HL-60 (cell line): ENCODE results near the gene CALM1.

ENCODE experiments used
- DNase-seq, 2 experiments: peaks; one replicate each; pipeline ENCODE4 v3.0.0-alpha.2; 2010 to 2020; ENCODE audit warnings: low read depth in 1 of 2, low spot score in 1 of 2
- H3K27ac ChIP-seq: fragments of 250-450 bp; sonication (Bioruptor Pico); replicated peaks from 2 replicates; pipeline ENCODE4 v1.5.1; 2020; ENCODE audit warnings: mild to moderate bottlenecking, moderate library complexity
- H3K27me3 ChIP-seq: fragments of 250-450 bp; sonication (Bioruptor Pico); 2 replicates; pipeline ENCODE4 v1.5.1; 2021; ENCODE audit warnings: mild to moderate bottlenecking, moderate library complexity; ENCODE audit not compliant: insufficient read depth, poor library complexity, severe bottlenecking
- H3K4me3 ChIP-seq: replicated peaks from 2 replicates; pipeline ENCODE4 v1.5.1; 2011; ENCODE audit warnings: mild to moderate bottlenecking, control low read depth, low read length; ENCODE audit not compliant: insufficient read depth
- CTCF ChIP-seq: IDR thresholded peaks from one replicate; pipeline ENCODE4 v1.5.1; 2011; ENCODE audit warnings: low read length, control low read depth, inconsistent platforms; ENCODE audit not compliant: insufficient read depth
- GABPA ChIP-seq: IDR thresholded peaks from 2 replicates; pipeline ENCODE4 v1.6.1; 2012; ENCODE audit warnings: low read depth
- POLR2AphosphoS5 ChIP-seq: IDR thresholded peaks from 2 replicates; pipeline ENCODE4 v1.6.1; 2012; ENCODE audit warnings: low read depth
- REST ChIP-seq: IDR thresholded peaks from 2 replicates; pipeline ENCODE4 v1.6.1; 2012; ENCODE audit warnings: low read depth; ENCODE audit not compliant: insufficient replicate concordance
- SPI1 ChIP-seq: IDR thresholded peaks from 2 replicates; pipeline ENCODE4 v1.6.1; 2012; ENCODE audit warnings: low read depth, mild to moderate bottlenecking, borderline replicate concordance

Gene CALM1

GRCh38 chr14:90375934-90376333 is 20.9 kb upstream of the CALM1 start:
- DNase-seq: no peak
- Histone ChIP-seq H3K27me3 (no peaks in the 10 kb centered on the region), H3K4me3 (no peak overlapping the region), H3K27ac (no peak overlapping the region)
- TF ChIP-seq CTCF (no peak), GABPA (no peak), SPI1 (no peak), REST (no peak), POLR2AphosphoS5 (no peak)

GRCh38 chr14:90378249-90378648 is 18.6 kb upstream of the CALM1 start:
- Histone ChIP-seq H3K27me3 (no peaks in the 10 kb centered on the region), H3K4me3 (no peak overlapping the region), H3K27ac (no peak overlapping the region)
- DNase-seq: no peak
- no peak for TF ChIP-seq POLR2AphosphoS5
- no peak for TF ChIP-seq CTCF
- TF ChIP-seq GABPA: no peak

- no peak overlapping the region for H3K4me3 ChIP-seq
- DNase-seq: no peak
- TF ChIP-seq GABPA (no peak), SPI1 (no peak), POLR2AphosphoS5 (no peak), REST (no peak), CTCF (no peak)
These were observed 17.7 kb upstream of the CALM1 start for GRCh38 chr14:90379106-90379505.

GRCh38 chr14:90381011-90381786 is 15.6 kb upstream of the CALM1 start:
- Histone ChIP-seq H3K27ac (no peak overlapping the region), H3K27me3 (no peaks in the 10 kb centered on the region), H3K4me3 (no peak overlapping the region)
- no peak for DNase-seq
- TF ChIP-seq GABPA: no peak
- TF ChIP-seq POLR2AphosphoS5: no peak
- TF ChIP-seq CTCF: no peak
- no peak for TF ChIP-seq SPI1
- TF ChIP-seq REST: no peak

More at GRCh38 chr14:90379106-90379505, 17.7 kb upstream of the CALM1 start:
- H3K27ac ChIP-seq: no peak overlapping the region
- H3K27me3 ChIP-seq: no peaks in the 10 kb centered on the region
